ENCODE data around the gene KRTAP12-2. TPM values are rescaled to one million over a fixed set of nuclear protein-coding genes. Genes with fewer than 3 reads are reported as not detected.
"Not testable (repeated sequence)": the region's sequence is repeated elsewhere in the genome, so short reads cannot be mapped to it uniquely, and the experiment has no call there.

Gene KRTAP12-2
- total RNA-seq, 1 donor = not detected

GRCh38 chr21:44667612-44668011 lies 885 bp upstream of the KRTAP12-2 start:
- no peaks in the 10 kb centered on the region for H3K79me2 ChIP-seq (ENCODE audit: insufficient read depth, low read length)
- H3K36me3 ChIP-seq (ENCODE audit: insufficient read depth, low read length) = no peaks in the 10 kb centered on the region
- DNase-seq (ENCODE audit: insufficient read length, low spot score, missing footprints) = no peak
- H3K27ac ChIP-seq (ENCODE audit: low read depth, low read length) = no peak overlapping the region
- no peaks in the 10 kb centered on the region for H4K20me1 ChIP-seq (ENCODE audit: insufficient read depth, low read length)
- H3K27me3 ChIP-seq (ENCODE audit: insufficient read depth, low read length) = no peaks in the 10 kb centered on the region
- H2AFZ ChIP-seq (ENCODE audit: low read length) = no peak overlapping the region
- H3K9me3 ChIP-seq (ENCODE audit: low read depth, low read length) = no peaks in the 10 kb centered on the region
- no peak overlapping the region for H3K4me2 ChIP-seq (ENCODE audit: insufficient read depth, low read length)
- TF ChIP-seq, protein P1, sequence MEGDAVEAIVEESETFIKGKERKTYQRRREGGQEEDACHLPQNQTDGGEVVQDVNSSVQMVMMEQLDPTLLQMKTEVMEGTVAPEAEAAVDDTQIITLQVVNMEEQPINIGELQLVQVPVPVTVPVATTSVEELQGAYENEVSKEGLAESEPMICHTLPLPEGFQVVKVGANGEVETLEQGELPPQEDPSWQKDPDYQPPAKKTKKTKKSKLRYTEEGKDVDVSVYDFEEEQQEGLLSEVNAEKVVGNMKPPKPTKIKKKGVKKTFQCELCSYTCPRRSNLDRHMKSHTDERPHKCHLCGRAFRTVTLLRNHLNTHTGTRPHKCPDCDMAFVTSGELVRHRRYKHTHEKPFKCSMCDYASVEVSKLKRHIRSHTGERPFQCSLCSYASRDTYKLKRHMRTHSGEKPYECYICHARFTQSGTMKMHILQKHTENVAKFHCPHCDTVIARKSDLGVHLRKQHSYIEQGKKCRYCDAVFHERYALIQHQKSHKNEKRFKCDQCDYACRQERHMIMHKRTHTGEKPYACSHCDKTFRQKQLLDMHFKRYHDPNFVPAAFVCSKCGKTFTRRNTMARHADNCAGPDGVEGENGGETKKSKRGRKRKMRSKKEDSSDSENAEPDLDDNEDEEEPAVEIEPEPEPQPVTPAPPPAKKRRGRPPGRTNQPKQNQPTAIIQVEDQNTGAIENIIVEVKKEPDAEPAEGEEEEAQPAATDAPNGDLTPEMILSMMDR (IDR thresholded peaks at IDR 0.05; ENCODE audit: extremely low read depth, low read depth, low read length) = no peak
- no peak overlapping the region for H3K4me3 ChIP-seq (ENCODE audit: insufficient read depth, low read length)
- no peaks in the 10 kb centered on the region for H3K4me1 ChIP-seq (ENCODE audit: insufficient read depth, low read length)

DNA sequence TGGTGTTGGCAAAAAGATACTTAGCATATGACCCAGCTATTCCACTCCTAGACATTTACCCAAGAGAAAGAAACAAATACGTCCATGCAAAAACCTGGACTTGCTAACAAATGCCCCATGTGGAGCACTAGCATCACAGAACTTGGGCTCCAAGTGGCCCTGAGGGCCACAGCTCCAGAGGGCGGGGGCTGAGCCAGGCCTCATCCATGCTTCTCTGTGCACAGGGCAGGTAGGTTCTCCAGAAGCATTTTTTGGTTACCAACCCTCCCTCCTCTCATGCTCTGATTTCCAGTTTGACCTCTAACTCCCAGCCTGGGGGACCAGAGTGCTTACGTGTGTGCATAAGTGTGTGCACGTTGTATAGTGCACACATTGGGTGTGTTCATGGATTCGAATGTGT lies 2.0 kb downstream of the KRTAP12-2 start:
- Histone ChIP-seq H3K9me3 (ENCODE audit: low read depth, low read length) (no peaks in the 10 kb centered on the region), H4K20me1 (ENCODE audit: insufficient read depth, low read length) (no peaks in the 10 kb centered on the region), H3K27ac (ENCODE audit: low read depth, low read length) (no peak overlapping the region), H3K36me3 (ENCODE audit: insufficient read depth, low read length) (no peaks in the 10 kb centered on the region), H3K4me2 (ENCODE audit: insufficient read depth, low read length) (no peak overlapping the region), H2AFZ (ENCODE audit: low read length) (no peak overlapping the region), H3K27me3 (ENCODE audit: insufficient read depth, low read length) (no peaks in the 10 kb centered on the region), H3K79me2 (ENCODE audit: insufficient read depth, low read length) (no peaks in the 10 kb centered on the region), H3K4me3 (ENCODE audit: insufficient read depth, low read length) (no peak overlapping the region), H3K4me1 (ENCODE audit: insufficient read depth, low read length) (no peaks in the 10 kb centered on the region)
- no peak for DNase-seq (ENCODE audit: insufficient read length, low spot score, missing footprints)
- TF ChIP-seq, protein P1 (IDR thresholded peaks at IDR 0.05; ENCODE audit: extremely low read depth, low read depth, low read length) = no peak

GRCh38 chr21:44661567-44661966 lies 5.2 kb downstream of the KRTAP12-2 start:
- not testable (repeated sequence) for H3K27ac ChIP-seq (ENCODE audit: low read depth, low read length); H3K36me3 ChIP-seq (ENCODE audit: insufficient read depth, low read length); H3K4me2 ChIP-seq (ENCODE audit: insufficient read depth, low read length); H3K4me3 ChIP-seq (ENCODE audit: insufficient read depth, low read length); H2AFZ ChIP-seq (ENCODE audit: low read length); H3K9me3 ChIP-seq (ENCODE audit: low read depth, low read length); H3K4me1 ChIP-seq (ENCODE audit: insufficient read depth, low read length); H3K27me3 ChIP-seq (ENCODE audit: insufficient read depth, low read length); H3K79me2 ChIP-seq (ENCODE audit: insufficient read depth, low read length); H4K20me1 ChIP-seq (ENCODE audit: insufficient read depth, low read length); DNase-seq (ENCODE audit: insufficient read length, low spot score, missing footprints)

- H3K36me3 ChIP-seq (ENCODE audit: insufficient read depth, low read length) = no peaks in the 10 kb centered on the region
- no peaks in the 10 kb centered on the region for H3K4me1 ChIP-seq (ENCODE audit: insufficient read depth, low read length)
- H3K9me3 ChIP-seq (ENCODE audit: low read depth, low read length) = no peaks in the 10 kb centered on the region
- no peak overlapping the region for H3K4me2 ChIP-seq (ENCODE audit: insufficient read depth, low read length)
- no peak for DNase-seq (ENCODE audit: insufficient read length, low spot score, missing footprints)
- TF ChIP-seq, protein P1 (IDR thresholded peaks at IDR 0.05; ENCODE audit: extremely low read depth, low read depth, low read length) = no peak
- no peak overlapping the region for H2AFZ ChIP-seq (ENCODE audit: low read length)
- H3K4me3 ChIP-seq (ENCODE audit: insufficient read depth, low read length) = no peak overlapping the region
- no peaks in the 10 kb centered on the region for H3K79me2 ChIP-seq (ENCODE audit: insufficient read depth, low read length)
- H3K27ac ChIP-seq (ENCODE audit: low read depth, low read length) = no peak overlapping the region
- H3K27me3 ChIP-seq (ENCODE audit: insufficient read depth, low read length) = no peaks in the 10 kb centered on the region
- no peaks in the 10 kb centered on the region for H4K20me1 ChIP-seq (ENCODE audit: insufficient read depth, low read length)
Measured at GRCh38 chr21:44658913-44659595, 7.7 kb downstream of the KRTAP12-2 start.
